Neuronal stem cell (in vitro differentiated cells): ENCODE results near the gene PITPNM1.

Source experiments
- DNase-seq: peaks from one replicate; pipeline ENCODE4 v3.0.0-alpha.2; 2013; ENCODE audit warnings: low spot score
- H2AFZ ChIP-seq: one replicate; pipeline ENCODE4 v1.6.1; 2013; ENCODE audit warnings: mild to moderate bottlenecking, low read length, inconsistent platforms
- H2AK5ac ChIP-seq: 2 replicates; pipeline ENCODE4 v1.6.1; 2013; ENCODE audit warnings: low read depth, mild to moderate bottlenecking, inconsistent platforms, low read length, moderate library complexity, mixed read lengths
- H2BK120ac ChIP-seq: 2 replicates; pipeline ENCODE4 v1.6.1; 2013; ENCODE audit warnings: low read depth, mild to moderate bottlenecking, inconsistent platforms, low read length, moderate library complexity, mixed read lengths
- H2BK12ac ChIP-seq: one replicate; pipeline ENCODE4 v1.6.1; 2013; ENCODE audit warnings: low read length, inconsistent platforms
- H2BK15ac ChIP-seq: 2 replicates; pipeline ENCODE4 v1.6.1; 2013; ENCODE audit warnings: mild to moderate bottlenecking, low read length, inconsistent platforms, mixed read lengths
- H2BK5ac ChIP-seq: one replicate; pipeline ENCODE4 v1.6.1; 2013; ENCODE audit warnings: inconsistent platforms, mild to moderate bottlenecking, low read length, moderate library complexity
- H3K14ac ChIP-seq: one replicate; pipeline ENCODE4 v1.6.1; 2013; ENCODE audit warnings: low read length, inconsistent platforms
- H3K18ac ChIP-seq: 2 replicates; pipeline ENCODE4 v1.6.1; 2013; ENCODE audit warnings: low read length, inconsistent platforms
- H3K23ac ChIP-seq: 2 replicates; pipeline ENCODE4 v1.6.1; 2013; ENCODE audit warnings: low read depth, mild to moderate bottlenecking, mixed read lengths, low read length, inconsistent platforms; ENCODE audit not compliant: poor library complexity
- H3K27ac ChIP-seq: replicated peaks from 3 replicates; pipeline ENCODE4 v1.5.1; 2013; ENCODE audit warnings: low read length, inconsistent platforms
- H3K27me3 ChIP-seq, 3 experiments: 2 replicates each; pipeline ENCODE4 v1.6.1; 2013; ENCODE audit warnings: low read length in 3 of 3, mild to moderate bottlenecking in 2 of 3, inconsistent platforms in 1 of 3, low read depth in 1 of 3, mixed read lengths in 1 of 3, moderate library complexity in 1 of 3; ENCODE audit not compliant: control insufficient read depth in 3 of 3, insufficient read depth in 3 of 3
- H3K36me3 ChIP-seq, 2 donors: replicated peaks in 1 of 2; 2 replicates each; pipeline ENCODE4 v1.6.1; 2013; ENCODE audit warnings: low read length in 2 of 2; ENCODE audit not compliant: control insufficient read depth in 2 of 2, insufficient read depth in 2 of 2
- H3K4ac ChIP-seq: 2 replicates; pipeline ENCODE4 v1.6.1; 2013; ENCODE audit warnings: inconsistent platforms, mild to moderate bottlenecking, low read length, moderate library complexity
- H3K4me1 ChIP-seq, 2 donors: 1 replicate in 1 of 2; 2 replicates in 1 of 2; pipeline ENCODE4 v1.6.1; 2013; ENCODE audit warnings: low read length in 2 of 2, low read depth in 1 of 2; ENCODE audit not compliant: control insufficient read depth in 2 of 2, insufficient read depth in 1 of 2
- H3K4me2 ChIP-seq: one replicate; pipeline ENCODE4 v1.6.1; 2013; ENCODE audit warnings: mild to moderate bottlenecking, low read length, inconsistent platforms; ENCODE audit not compliant: insufficient read depth, poor library complexity, severe bottlenecking
- H3K4me3 ChIP-seq, 2 donors: 2 replicates each; pipeline ENCODE4 v1.5.1; 2013; ENCODE audit warnings: low read length in 2 of 2, mild to moderate bottlenecking in 2 of 2, inconsistent platforms in 1 of 2, moderate library complexity in 1 of 2
- H3K79me1 ChIP-seq: one replicate; pipeline ENCODE4 v1.6.1; 2013; ENCODE audit warnings: low read depth, mild to moderate bottlenecking, inconsistent platforms, low read length, moderate library complexity
- H3K9ac ChIP-seq: one replicate; pipeline ENCODE4 v1.6.1; 2013; ENCODE audit warnings: mild to moderate bottlenecking, low read depth, low read length, inconsistent platforms; ENCODE audit not compliant: poor library complexity
- H3K9me3 ChIP-seq, 2 donors: replicated peaks in 1 of 2; 2 replicates each; pipeline versions ENCODE3 to v1.6.1; 2013; ENCODE audit warnings: low read length in 2 of 2, mild to moderate bottlenecking in 2 of 2, inconsistent platforms in 1 of 2, low read depth in 1 of 2, mixed read lengths in 1 of 2, moderate library complexity in 1 of 2; ENCODE audit not compliant: control insufficient read depth in 2 of 2, insufficient read depth in 1 of 2
- H4K8ac ChIP-seq: one replicate; pipeline ENCODE4 v1.6.1; 2013; ENCODE audit warnings: low read depth, mild to moderate bottlenecking, inconsistent platforms, low read length, moderate library complexity
- H4K91ac ChIP-seq: one replicate; pipeline ENCODE4 v1.6.1; 2013; ENCODE audit warnings: low read length, low read depth, mild to moderate bottlenecking, inconsistent platforms; ENCODE audit not compliant: poor library complexity
- WGBS, 2 donors: extraction: QIAGEN DNeasy Blood & Tissue Kit; methylation state at CpG; one replicate each; pipeline ENCODE4 v1.1.7; 2013; ENCODE audit warnings: missing lambda C conversion rate in 2 of 2, mixed read lengths in 1 of 2; ENCODE audit not compliant: insufficient read length in 2 of 2, insufficient replicate concordance in 1 of 2; ENCODE audit errors: extremely low coverage in 2 of 2; 5-methylcytosine and 5-hydroxymethylcytosine counted together

The PITPNM1 gene

GRCh38 chr11:67500831-67501715 lies 4.1 kb downstream of the PITPNM1 start:
- H3K9me3 ChIP-seq = no peaks in the 10 kb centered on the region
- H3K4me3 ChIP-seq = no peak overlapping the region
- H3K4me1 ChIP-seq = peaks cover 12 to 17% of the 10 kb centered on the region in 2 donors
- peaks cover 14% of the 10 kb centered on the region for H3K79me1 ChIP-seq
- no peak overlapping the region for H2BK15ac ChIP-seq
- no peak overlapping the region for H3K4ac ChIP-seq
- no peak overlapping the region for H2BK5ac ChIP-seq
- H4K8ac ChIP-seq = no peak overlapping the region
- H2BK120ac ChIP-seq = no peak overlapping the region
- H2AFZ ChIP-seq = no peak overlapping the region
- no peak overlapping the region for H2BK12ac ChIP-seq
- no peak overlapping the region for H3K9ac ChIP-seq
- 100% methylated on average over 1 of the region's 9 CpGs; no CpG with 5 or more reads in 1 of the 2 donors for WGBS, 2 donors
- H3K18ac ChIP-seq = no peak overlapping the region
- no peak overlapping the region for H3K23ac ChIP-seq
- H3K4me2 ChIP-seq = no peak overlapping the region
- H3K27ac ChIP-seq = no peak overlapping the region
- no peak overlapping the region for H3K14ac ChIP-seq
- H3K36me3 ChIP-seq = peaks cover 39 to 64% of the 10 kb centered on the region in 2 donors
- H2AK5ac ChIP-seq = no peak overlapping the region
- H3K27me3 ChIP-seq = no peaks in the 10 kb centered on the region
- DNase-seq = no peak
- no peak overlapping the region for H4K91ac ChIP-seq

GRCh38 chr11:67500484-67500821 lies 4.7 kb downstream of the PITPNM1 start:
- Histone ChIP-seq H3K4me3 (peak overlapping the region in 1 of 2 donors; percentile 20), H3K27ac (no peak overlapping the region), H3K9me3 (no peaks in the 10 kb centered on the region), H3K9ac (no peak overlapping the region), H3K36me3 (peaks cover 44 to 70% of the 10 kb centered on the region in 2 donors), H3K4me1 (peaks cover 7 to 11% of the 10 kb centered on the region in 2 donors), H2BK12ac (no peak overlapping the region), H3K4me2 (no peak overlapping the region), H3K18ac (no peak overlapping the region), H2BK5ac (no peak overlapping the region), H2AFZ (no peak overlapping the region), H2BK15ac (no peak overlapping the region), H4K8ac (no peak overlapping the region), H2BK120ac (no peak overlapping the region), H2AK5ac (no peak overlapping the region), H3K27me3 (no peaks in the 10 kb centered on the region), H3K79me1 (peaks cover 12% of the 10 kb centered on the region), H3K4ac (peak overlapping the region; percentile 53), H4K91ac (no peak overlapping the region), H3K23ac (no peak overlapping the region), H3K14ac (no peak overlapping the region)
- DNase-seq = no peak
- WGBS, 2 donors = no CpG with 5 or more reads among the region's 1 CpG

GRCh38 chr11:67499808-67500483 lies 5.2 kb downstream of the PITPNM1 start:
- no peak overlapping the region for H2BK15ac ChIP-seq
- no peak overlapping the region for H3K9ac ChIP-seq
- no peak overlapping the region for H2BK12ac ChIP-seq
- DNase-seq = no peak
- H3K23ac ChIP-seq = no peak overlapping the region
- no peak overlapping the region for H2AFZ ChIP-seq
- peak overlapping the region; percentile 53 for H3K4ac ChIP-seq
- H3K4me1 ChIP-seq = peaks cover 5 to 10% of the 10 kb centered on the region in 2 donors
- no peak overlapping the region for H4K91ac ChIP-seq
- no peak overlapping the region for H3K14ac ChIP-seq
- no peak overlapping the region for H3K4me2 ChIP-seq
- no peak overlapping the region for H4K8ac ChIP-seq
- H3K27me3 ChIP-seq = no peaks in the 10 kb centered on the region
- peaks cover 47 to 75% of the 10 kb centered on the region in 2 donors for H3K36me3 ChIP-seq
- no CpG with 5 or more reads among the region's 26 CpGs for WGBS, 2 donors
- peak overlapping the region in 1 of 2 donors; percentile 39 for H3K4me3 ChIP-seq
- H2BK5ac ChIP-seq = no peak overlapping the region
- H3K18ac ChIP-seq = no peak overlapping the region
- H2BK120ac ChIP-seq = no peak overlapping the region
- no peaks in the 10 kb centered on the region for H3K9me3 ChIP-seq
- H3K79me1 ChIP-seq = peaks cover 12% of the 10 kb centered on the region
- no peak overlapping the region for H2AK5ac ChIP-seq
- no peak overlapping the region for H3K27ac ChIP-seq

GRCh38 chr11:67498544-67498972 lies 6.6 kb downstream of the PITPNM1 start:
- no peak overlapping the region for H3K18ac ChIP-seq
- H3K14ac ChIP-seq = no peak overlapping the region
- H3K4me3 ChIP-seq = no peak overlapping the region
- H3K23ac ChIP-seq = peak overlapping the region; percentile 17
- no peak overlapping the region for H2BK5ac ChIP-seq
- H2AFZ ChIP-seq = no peak overlapping the region
- H3K4ac ChIP-seq = no peak overlapping the region
- H3K9ac ChIP-seq = peak overlapping the region; percentile 44
- no peak overlapping the region for H3K27ac ChIP-seq
- no peak for DNase-seq
- WGBS, 2 donors = no CpG with 5 or more reads among the region's 21 CpGs
- no peak overlapping the region for H2BK120ac ChIP-seq
- no peaks in the 10 kb centered on the region for H3K27me3 ChIP-seq
- H2BK15ac ChIP-seq = no peak overlapping the region
- no peaks in the 10 kb centered on the region for H3K9me3 ChIP-seq
- H3K4me1 ChIP-seq = peaks cover 2 to 6% of the 10 kb centered on the region in 2 donors
- no peak overlapping the region for H4K8ac ChIP-seq
- H4K91ac ChIP-seq = no peak overlapping the region
- no peak overlapping the region for H3K4me2 ChIP-seq
- H3K79me1 ChIP-seq = peaks cover 9% of the 10 kb centered on the region
- peaks cover 53 to 87% of the 10 kb centered on the region in 2 donors for H3K36me3 ChIP-seq
- no peak overlapping the region for H2AK5ac ChIP-seq
- H2BK12ac ChIP-seq = no peak overlapping the region
